HG03159 (cell line): ENCODE data around the gene DGKI.

Experiments used
- ATAC-seq: cut with Tn5 transposase; IDR thresholded peaks from one replicate; pipeline ENCODE4 v1.9.1; 2021; ENCODE audit warnings: mild to moderate bottlenecking, moderate library complexity; ENCODE audit not compliant: unreplicated experiment

The DGKI gene

GRCh38 chr7:137441451-137441850 lies 405.3 kb downstream of the DGKI start:
- ATAC-seq: no peak

- no peak for ATAC-seq
Measured at GRCh38 chr7:137439829-137440825, 406.6 kb downstream of the DGKI start.

- ATAC-seq: no peak
Measured at GRCh38 chr7:137434946-137435345, 411.8 kb downstream of the DGKI start.

DNA sequence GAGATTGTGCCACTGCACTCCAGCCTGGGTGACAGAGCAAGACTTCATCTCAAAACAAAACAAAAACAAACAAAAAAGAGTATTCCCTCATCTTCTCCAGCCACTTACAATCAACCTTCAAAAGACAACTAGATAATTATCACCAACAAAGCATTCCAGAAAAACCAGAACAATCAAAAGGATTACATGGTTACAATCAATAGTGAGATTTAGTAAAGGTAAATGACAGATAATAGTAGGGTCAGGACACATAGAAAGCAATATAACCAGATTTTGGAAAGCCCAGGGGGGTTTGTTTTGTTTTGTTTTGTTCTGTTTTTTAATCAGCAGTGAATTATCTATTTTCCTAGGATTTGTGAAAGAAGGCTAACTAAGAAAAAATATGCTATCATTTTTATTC lies 412.2 kb downstream of the DGKI start:
- no peak for ATAC-seq

GRCh38 chr7:137423321-137423720 lies 423.5 kb downstream of the DGKI start:
- ATAC-seq: no peak

GRCh38 chr7:137421366-137421765 lies 425.4 kb downstream of the DGKI start:
- no peak for ATAC-seq

DNA sequence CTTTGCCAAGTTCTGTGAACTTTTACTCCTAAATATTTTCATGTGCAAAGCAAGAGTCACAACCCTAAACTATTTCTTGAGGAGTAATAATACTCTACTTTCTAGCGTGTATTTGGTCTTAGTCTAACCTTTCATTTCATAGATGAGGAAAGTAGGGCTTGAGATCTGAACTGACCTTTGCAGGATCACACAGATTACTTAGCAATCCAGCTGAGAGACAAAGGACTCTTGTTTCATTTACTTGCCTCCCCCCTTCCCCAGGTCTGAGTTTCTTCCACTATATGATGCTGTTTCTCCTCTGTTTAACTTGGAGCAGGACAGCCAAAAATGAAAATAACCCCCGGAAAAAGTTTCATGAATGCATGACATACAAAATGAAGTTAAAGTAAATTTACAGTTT lies 427.9 kb downstream of the DGKI start:
- no peak for ATAC-seq

- no peak for ATAC-seq
Measured at GRCh38 chr7:137417464-137417863, 429.3 kb downstream of the DGKI start.

DNA sequence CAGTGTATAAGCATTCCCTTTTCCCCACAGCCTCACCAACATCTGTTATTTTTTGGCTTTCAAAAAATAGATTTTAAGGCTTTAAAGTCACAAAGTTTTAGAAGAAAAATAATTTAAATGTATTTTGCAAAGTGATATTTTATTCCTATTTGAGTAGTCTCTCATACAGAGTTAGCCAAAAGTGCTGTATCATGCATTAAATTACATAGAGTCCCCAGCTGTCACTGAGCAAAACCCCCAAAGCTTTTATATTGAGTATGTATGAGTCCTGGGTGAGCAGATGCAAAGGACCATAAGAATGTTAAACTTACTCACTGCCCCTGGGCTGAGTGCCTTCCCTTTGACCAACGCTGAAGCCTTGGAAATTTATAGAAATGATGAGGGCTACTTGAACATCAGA lies 432.9 kb downstream of the DGKI start:
- no peak for ATAC-seq

GRCh38 chr7:137411446-137411845 lies 435.3 kb downstream of the DGKI start:
- ATAC-seq: no peak

DNA sequence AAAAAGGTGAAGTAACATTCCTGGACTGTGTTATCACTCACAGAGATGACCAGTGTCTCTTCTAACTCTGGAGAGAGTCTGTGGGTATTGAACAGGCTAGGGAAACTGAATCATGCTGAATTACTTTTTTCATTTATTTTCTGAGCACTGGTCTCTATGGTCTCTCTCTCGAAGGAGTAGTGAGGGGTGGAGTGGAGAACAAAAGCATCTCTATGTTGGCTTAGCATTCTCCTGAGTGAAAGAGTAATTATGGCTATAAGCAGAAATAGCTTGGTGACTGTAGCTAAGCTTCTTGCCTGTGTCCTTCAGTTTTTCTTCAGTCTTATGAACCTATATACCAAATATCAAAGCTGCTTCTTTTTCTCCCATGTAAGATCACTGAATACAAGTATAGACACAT lies 438.6 kb downstream of the DGKI start:
- ATAC-seq: no peak

- ATAC-seq: no peak
Measured at GRCh38 chr7:137407078-137407477, 439.7 kb downstream of the DGKI start.

DNA sequence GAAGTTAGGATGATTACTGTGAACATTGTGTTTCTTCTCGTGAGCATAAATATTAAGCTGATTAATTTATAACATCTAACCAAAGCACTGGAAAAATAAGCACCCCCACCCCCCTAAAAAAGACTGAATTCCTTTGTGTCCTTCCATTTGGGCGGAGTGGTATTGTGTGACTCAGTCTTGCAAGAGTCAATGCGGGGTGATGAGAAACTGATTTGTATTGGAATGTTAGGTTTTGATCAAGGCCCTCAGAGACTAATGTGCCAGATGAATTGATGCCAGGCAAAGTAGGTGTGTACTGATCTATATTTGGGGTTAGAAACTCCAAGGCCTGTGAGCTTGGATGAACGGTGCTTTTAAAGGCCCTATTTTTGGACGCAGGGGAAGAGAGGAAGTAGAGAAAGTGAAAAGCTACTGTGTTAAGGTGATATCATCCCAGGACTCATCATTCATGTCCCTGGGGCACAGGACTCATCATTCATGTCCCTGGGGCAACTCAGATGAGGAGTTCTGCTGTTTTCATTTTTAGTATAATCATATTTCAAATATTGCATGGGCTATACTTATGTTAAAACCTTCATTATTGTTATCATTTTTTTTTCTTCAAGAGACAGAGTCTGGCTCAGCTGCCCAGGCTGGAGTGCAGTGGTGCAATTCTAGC lies 442.0 kb downstream of the DGKI start:
- no peak for ATAC-seq

GRCh38 chr7:137403353-137403695 lies 443.4 kb downstream of the DGKI start:
- ATAC-seq: no peak

- ATAC-seq: no peak
Measured at GRCh38 chr7:137402536-137403352, 444.0 kb downstream of the DGKI start.

- ATAC-seq: no peak
Measured at GRCh38 chr7:137399827-137400823, 446.6 kb downstream of the DGKI start.

- ATAC-seq: no peak
Measured at GRCh38 chr7:137396051-137396450, 450.7 kb downstream of the DGKI start.

DNA sequence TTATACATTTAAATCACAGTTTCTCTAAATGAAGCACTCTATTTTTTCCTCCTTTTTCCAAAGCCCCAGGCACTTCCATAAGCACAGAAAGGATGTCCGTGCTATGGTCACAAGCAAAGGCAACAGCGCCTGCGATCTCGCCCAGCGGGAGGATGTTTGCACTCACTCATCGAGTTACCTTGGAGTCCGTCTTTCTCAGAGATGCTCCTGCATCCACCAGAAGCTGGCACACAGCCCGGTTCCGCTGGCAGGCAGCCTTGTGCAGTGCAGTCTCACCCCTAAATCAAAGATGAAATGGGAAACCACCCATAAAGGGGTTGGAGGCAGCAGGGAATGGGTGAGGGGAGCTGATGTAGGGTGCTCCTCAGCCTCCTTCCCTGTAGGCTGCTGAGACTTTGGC lies 451.4 kb downstream of the DGKI start:
- no peak for ATAC-seq

GRCh38 chr7:137393570-137393969 lies 453.2 kb downstream of the DGKI start:
- ATAC-seq: no peak

GRCh38 chr7:137390076-137390475 lies 456.7 kb downstream of the DGKI start:
- ATAC-seq: no peak
